GM19397 (cell line): ENCODE measurements around the gene KCNK5.

Experiments used
- ATAC-seq: cut with Tn5 transposase; IDR thresholded peaks from one replicate; pipeline ENCODE4 v1.9.1; 2021; ENCODE audit warnings: mild to moderate bottlenecking, moderate library complexity; ENCODE audit not compliant: unreplicated experiment

The KCNK5 gene

DNA sequence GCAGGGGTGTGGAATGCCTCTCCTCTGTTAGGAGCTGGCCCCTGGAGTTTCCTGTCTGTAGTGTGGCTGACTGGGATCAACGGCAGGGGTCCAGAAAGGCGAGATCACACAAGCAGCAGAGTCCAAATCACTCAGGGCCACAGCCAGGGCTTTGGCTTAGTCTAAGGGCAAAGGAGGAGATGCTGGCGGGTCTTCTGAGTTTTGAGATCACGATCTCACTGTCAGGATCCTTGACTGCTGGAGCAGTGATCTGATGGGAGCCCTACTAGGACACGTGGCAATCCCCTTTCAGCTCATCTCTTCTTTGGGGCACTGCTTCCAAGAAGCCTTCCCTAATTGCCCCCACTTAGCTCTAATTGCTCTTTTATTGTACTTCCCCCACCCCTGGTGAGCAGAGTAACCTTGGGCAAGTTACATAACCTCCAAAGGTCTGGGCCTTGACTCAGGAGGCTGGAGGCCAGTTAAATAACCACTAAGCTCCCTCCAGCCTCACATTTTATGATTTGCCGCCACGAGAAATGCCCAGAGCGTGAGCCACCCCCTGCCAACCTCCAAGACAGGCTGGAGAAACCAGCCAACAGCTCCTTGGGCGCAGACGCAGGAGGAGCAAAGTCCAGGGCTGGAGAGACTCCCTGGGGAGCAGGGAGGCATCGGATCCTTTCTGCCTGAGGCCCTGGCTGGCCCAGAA, 12.0 kb downstream of the KCNK5 start:
- ATAC-seq: no peak

DNA sequence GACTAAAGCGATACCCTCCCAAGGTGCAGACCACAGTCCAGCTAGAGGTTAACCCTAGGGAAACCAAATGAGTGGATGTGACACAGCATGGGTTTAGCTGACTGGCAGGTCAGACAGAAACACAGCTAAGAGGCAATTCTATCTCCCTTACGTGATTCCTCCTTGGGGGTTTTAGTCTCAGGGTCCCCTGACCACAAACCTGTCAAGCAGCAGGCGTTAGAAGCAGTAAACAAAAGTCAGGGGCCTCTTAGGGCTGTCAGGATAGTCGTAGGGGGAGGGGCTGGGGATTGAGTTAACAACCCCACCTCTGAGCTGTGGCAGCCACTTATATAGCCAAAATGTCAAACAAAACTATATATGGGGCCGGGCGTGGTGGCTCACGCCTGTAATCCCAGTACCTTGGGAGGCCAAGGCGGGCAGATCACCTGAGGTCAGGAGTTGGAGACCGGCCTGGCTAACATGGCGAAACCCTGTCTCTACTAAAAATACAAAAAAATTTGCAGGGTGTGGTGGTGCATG, 13.6 kb downstream of the KCNK5 start:
- ATAC-seq: no peak

DNA sequence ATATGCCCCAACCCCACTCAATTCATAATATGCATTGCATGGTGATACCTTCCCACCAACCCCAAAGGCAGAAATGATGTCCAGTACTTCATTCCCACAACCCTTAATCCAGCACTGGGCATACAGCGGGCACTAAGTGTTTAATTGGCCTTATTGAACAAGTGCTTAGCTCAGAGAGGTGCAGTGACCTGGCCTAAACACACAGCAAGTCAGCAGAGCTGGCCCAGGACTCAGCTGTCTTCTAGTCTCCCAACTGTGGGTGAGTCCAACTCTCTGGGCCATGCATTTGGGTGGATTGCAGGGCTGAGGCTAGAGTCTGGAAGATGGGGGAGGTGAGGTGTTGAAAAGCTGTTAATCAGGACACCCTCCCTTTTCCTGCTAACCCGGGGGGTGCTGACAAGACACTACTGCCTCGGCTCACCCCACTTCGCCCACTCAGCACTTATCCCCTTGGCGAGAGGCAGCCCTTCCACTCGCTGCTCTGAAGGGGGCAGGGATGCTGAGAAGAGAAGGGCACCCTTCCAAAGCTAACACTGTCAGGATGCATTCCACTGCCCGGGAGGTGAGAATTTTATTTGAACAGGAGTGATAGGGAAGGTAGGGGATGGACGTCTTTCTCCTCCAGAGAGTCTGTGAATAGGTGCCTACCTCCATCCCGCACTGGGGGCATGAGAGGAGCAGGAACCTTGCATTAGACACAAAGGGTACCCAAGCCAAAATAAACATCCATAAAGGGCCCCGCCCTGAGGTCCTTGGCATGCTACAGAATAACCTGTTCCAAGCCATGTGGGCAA, 14.2 kb downstream of the KCNK5 start:
- ATAC-seq: no peak

DNA sequence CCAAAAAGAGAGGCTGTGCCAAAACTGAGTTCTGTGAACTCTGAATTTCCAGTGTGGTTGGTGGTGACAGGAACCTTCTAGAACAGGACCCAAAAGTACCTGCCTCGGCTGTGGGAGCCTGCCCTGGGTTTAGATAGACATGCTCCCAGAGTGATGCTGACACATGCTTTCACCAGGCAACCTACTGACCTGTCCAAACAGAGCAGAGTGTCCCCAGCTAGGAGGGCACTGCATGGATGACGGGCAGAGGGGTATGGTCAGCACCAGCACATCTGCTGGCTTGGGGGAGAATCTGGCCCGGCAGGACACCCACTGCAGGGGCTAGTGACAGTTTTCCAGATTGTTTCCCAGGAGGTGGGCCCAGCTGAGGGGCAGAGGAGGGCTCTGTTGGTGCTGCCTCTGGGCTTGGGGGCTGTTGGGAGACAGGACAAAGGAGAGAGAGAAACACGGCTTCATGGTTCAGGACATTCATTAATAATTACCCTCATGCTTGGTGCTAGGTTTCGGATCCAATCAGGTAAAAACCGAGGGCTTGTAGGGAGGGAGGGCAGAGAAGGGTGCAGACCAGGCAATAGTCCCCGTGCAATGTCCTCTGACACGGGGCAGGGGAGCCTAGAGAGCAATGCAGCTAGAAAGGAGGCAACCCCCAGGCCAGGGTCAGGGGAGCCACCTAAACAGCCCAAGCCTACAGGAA, 15.0 kb downstream of the KCNK5 start:
- no peak for ATAC-seq

DNA sequence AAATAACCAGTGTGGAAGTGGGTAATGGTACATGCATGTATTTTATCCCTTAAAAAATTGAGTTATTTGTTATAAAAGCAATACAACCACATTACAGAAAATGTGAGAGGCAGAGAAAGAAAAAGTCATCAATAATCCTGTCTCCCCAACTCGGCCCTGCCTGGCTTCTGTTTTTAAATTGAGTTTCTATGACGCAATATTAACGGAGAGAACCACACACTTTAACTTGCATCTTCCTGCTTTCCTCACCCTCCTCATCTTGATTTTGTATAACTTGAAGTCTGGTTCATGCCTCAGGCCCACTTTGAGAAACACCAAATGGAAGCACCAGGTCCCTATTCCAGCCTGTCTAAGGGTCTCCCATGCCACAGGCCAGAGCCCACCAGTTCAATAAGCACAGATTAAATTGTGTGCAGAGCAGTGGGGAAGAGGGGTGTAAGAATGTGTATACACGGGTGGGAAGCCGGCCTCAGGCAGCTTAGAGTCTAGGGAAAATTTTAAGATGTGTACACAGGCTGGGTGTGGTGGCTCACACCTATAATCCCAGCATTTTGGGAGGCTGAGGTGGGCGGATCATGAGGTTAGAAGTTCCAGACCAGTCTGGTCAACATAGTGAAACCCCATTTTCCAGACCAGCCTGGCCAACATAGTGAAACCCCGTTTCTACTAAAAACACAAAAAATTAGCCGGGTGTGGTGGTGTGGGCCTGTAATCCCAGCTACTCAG, 15.9 kb downstream of the KCNK5 start:
- no peak for ATAC-seq

DNA sequence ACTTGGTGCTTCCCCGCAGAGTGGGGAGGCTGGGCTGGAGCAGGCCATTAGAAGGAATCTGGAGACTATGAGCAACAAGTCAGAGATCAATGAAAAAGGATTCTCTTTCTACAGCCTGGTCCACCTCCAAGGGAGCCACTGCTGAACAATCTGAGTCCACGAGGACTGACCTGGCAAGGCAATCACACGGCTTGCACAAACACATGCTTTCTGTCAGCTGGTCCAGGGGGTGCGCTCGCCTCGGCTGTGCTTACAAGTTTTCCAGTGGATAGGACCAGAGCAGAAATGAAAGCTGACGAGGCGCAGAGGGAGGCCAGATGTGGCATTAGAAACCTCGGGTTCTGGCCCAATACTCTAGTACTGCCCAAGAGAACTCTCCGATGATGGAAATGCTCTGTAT, 18.1 kb downstream of the KCNK5 start:
- ATAC-seq: no peak

DNA sequence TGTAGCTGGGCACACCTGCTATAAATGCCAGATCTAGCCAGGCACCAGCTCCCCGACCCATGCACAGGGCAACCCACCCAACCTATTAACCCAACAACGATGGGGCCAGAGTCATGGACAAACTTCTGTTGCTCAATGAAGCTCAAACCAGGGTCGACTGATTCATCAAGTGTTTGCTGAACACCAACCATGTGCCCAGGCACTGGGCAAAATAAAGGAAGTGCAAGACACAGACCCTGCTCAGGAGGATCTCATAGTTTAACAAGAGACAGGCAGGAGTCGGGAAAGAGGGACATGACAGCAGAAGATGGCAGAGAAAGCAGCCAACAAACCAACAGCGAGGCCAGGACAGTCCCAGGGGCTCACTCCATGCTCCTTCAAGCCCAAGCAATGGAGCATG, 18.8 kb downstream of the KCNK5 start:
- no peak for ATAC-seq

DNA sequence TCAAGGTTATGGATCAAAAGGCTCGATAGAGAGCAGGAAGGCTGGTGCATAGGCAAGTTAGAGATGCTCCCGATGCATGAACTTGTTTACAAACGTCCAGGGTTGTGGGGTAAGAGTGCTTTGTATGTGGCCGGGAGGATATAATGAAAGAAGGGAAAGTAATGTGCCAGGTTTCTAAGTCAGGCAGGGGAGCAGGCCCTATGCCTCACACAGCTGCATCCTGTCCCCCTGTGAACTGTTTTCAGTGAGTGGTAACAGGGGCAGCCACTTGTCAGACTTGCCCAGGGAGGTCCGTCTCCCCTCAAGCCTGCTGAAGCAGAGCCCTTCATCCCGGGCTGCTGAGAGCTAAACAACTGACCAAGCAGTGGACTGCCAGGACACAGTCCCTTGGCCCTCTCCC, 19.4 kb downstream of the KCNK5 start:
- no peak for ATAC-seq

DNA sequence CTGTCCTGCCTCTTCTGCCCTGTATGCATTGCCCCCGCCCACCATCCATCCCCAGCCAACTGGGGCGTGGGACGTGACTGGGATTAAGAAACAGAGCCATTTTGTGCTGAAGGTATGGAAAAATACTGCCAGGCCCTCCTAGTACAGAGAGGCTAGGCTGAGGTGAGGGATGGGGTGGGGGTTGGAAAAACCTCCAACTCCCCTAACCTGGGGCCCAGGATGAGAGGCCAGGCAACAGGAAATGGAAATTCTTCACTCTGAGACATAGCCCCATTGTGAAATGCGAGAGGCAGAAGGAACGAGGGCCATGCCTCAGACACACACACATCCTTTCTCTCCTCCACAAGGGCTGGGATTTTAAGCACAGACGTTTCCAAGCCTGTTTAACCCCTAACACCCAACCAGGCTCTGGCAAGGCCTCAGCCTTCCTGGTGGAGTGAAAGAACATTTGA, 19.9 kb downstream of the KCNK5 start:
- ATAC-seq: no peak

DNA sequence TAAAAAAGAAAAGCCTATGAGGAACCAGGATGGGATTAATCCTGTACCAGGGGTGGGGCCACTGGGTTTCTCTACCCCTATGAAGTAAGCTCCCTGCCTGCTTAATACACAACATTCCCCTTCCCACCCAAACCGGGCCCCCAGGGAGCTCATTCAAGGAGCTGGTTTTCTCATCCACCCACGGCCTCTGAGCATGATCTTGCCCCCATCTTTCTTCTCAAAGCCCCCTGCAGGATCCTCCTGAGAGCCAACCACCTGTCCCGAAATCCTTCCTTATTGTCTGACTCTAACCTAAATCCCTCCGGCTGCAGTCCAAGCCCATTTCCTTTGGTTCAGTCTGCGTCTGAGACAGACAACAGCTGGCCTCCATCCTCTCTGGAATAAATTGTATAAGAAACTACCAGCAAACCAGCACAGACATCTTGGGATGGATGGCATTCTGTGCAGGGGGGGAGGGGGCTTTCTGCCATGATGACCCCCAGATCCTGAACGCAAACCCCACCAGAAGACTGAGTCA, 21.0 kb downstream of the KCNK5 start:
- no peak for ATAC-seq

DNA sequence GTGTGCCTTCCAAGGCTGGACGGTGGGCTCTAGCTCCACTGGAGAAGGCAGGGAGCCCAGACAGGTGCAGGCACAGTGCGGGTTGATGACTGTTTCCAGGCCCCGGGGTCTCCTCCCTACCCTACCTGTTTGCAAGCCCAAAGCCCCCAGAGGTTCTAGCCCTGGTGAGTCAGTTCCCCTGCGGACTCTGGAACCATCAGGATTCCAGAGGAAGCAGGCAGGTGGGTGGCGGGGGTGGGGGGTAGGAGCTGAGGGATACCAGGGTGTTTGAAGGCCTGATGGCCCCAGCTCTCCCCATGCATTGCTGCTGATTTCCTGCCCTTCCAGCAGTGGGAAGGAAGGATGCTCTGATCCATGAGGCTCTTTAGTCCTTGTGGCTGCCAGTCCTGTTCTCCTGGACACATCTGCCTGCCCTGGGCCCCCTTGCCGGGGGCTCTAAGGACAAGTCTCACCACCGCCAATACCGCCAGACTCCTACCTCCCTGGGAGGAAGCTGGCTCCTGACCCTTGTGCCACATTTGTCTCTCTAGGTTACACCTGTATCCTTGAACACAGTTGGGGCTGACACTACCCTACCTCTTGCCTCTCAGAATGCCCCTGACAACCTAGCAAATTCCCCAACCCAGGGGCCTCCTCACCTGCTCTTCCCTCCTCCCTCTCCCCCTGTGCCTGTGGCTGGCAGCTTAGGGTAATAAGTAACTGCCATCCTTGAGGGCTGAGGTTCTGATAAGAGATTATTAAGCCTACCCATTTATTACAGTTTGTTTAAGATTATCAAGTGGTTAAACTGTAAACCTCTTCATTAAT, 21.7 kb downstream of the KCNK5 start:
- no peak for ATAC-seq

DNA sequence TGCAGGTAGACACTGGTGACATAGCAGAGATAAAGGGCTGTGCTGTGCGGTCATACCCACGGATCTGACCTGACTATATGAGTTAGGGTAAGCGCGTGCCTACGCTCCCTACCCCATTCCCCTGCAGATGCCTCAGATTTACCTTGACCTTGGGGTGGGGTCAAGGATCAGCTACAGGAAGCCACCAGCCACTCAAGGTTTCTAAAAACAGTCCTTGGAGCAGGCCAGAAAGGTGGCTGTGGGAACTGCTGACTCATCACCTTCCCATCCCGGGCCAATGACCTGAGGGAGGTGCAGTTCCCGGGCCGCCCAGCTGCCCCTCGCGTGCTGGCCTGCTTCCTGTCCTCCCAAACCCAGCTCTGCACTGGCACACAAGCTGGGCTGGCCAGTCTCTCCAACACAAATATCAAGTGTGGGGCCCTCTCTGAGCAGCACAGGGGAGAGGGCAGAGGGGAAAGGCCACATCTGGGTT, 23.0 kb downstream of the KCNK5 start:
- no peak for ATAC-seq

DNA sequence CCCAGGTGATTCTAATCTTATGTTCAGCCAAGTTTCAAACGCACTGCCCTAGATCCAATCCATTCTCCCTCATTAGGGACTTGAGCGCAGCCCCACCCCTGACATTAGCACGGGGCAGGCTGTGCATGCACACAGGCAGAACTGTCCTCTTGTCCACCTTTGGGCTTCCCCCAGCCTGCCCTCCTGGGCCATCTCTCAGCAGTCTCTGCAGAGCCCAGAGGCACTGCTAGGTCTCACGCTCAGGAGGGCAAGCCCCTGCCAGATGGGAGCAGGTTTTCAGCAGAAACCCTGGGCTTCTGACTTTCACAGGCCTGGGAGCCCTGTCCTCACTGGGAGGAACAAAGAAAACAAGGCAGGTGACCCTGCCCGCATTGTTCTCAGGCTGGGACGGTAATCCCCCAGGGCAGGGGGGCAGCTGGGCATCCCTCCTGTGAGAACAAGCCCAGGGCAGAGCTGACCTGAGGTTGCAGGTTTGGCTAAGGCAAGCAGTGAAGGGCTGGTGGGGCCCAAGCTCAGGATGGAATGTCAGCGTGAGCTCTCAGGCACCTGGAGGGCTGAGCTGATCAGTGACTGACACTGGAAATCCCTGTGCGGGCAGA, 24.5 kb downstream of the KCNK5 start:
- ATAC-seq: no peak

DNA sequence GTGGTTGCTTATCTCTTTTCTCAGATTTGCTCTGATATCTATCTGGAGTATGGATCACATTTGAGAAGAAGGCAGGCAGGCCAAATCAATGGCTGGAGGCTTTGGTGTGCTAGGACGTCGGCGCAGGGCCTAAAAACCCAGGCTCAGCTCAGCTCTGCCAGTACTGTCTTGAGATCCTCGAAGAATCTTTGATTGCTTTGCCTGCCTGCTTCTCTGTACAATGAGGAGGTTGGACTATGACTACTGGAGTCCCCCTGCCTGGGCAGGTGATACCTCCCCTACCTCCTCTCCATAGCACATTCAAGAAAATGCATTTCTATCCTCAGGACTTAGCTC, 25.1 kb downstream of the KCNK5 start:
- no peak for ATAC-seq

DNA sequence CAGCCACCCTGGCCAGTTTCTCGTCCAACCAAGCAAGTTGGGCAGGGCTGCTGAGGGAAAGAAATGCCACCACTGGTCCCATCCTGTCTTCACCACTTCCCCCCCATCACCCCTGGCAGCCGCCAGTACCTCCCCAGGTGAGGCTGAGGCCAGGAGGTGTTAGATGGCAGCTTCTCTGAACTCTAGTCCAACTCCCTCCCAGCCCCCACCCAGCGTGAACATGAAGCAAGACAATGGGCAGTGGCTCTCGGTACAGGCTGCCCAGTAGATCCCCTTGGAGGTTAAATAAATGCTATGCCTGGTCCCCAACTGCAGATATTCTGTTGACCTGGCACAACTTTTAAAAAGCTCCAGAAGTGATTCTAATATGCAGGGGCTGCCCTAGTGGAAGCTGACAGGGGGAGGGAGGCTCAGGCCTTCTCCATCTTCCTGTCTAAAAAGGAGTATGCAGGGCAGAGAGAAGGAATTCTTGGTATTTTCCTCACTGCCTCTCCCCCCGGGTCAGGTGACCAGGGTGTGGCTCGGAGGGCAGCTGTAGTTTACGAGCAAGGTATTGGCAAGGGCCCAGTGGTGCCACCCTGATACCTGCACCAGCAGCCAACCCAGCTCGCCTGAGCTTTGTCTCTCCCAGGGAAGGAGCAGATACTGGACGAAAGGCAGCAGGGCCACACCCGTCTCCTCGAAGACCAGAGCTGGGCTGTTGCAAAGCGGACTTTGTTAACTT, 25.7 kb downstream of the KCNK5 start:
- no peak for ATAC-seq

DNA sequence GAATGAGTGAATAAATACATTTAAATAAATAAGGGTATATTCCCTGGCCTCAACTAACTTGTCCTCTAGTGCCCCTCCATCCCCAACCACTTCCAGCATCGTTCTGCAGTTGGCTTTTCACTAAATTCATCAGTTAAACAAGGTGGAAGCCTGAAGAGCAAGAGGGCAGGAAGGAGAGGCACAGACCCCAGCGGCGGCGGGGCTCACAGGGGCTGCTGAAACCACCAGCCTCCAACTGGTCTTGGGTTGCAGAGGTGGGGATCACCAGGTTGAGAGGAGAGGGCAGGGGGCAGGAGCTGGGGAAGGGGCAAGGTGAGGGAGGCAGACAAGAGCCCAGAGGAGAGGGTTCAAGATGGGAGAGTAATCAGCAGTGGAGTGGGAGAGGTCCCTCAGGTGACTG, 27.1 kb downstream of the KCNK5 start:
- ATAC-seq: no peak

DNA sequence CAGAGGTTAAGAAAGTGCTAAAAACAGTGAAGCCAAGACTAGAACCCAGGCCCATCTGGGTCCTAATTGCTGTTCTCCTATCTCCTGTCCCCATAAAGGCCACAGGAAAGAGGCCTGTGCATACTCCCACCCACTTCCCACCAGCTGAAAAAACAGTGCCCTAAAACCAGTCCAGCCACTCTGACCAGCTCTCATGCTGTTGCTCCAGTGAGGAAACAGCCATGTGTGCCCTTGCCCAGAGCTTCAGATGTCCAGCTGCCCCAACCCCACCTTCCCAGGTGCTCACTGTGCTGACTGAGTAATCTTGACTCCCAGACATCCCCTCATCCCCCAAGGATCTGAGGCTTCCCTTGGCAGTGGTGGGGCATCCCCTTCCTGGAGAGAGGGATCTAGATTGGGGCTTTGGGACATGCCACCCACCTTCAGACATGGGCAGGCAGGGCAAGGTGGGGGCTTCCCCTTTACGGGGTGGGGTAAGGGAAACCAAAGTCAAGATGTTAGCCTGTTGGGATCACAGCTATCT, 28.7 kb downstream of the KCNK5 start:
- no peak for ATAC-seq

DNA sequence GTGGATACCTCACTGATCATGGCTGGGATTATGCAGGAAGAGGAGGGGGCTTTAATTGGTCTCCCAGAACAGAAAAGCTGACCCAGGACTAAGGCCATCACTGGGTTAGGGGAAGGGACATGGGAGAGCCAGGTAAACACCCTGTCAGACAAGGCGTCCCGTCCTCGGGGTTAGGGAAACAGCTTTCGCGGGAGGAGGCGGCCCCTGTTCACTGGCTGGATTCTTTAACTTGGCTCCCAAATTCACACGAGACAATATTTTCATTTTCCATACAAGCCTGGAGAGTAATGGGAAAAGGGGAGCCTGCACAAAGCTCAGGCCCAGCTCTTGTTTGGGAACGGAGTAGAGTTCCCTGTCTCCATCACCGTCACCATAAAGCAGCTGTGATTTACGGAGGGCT, 29.3 kb downstream of the KCNK5 start:
- no peak for ATAC-seq
